HG03439 (cell line): ENCODE results near the gene INTS6L.

Source experiments
- ATAC-seq: cut with Tn5 transposase; IDR thresholded peaks from one replicate; pipeline ENCODE4 v1.9.1; 2021; ENCODE audit warnings: mild to moderate bottlenecking, moderate library complexity; ENCODE audit not compliant: unreplicated experiment

The INTS6L gene

GRCh38 chrX:135520553-135521404 is at the start of gene INTS6L:
TSS of gene INTS6L (plus strand) at chrX:135520660. CDS start at chrX:135520993, 333 bp downstream.
- ATAC-seq, result peak; percentile 78

- ATAC-seq, result no peak
These were observed 44.1 kb upstream of the INTS6L start for GRCh38 chrX:135476378-135476777.

GRCh38 chrX:135477576-135477975 is 42.9 kb upstream of the INTS6L start:
- ATAC-seq, result no peak

GRCh38 chrX:135480076-135480475 is 40.4 kb upstream of the INTS6L start:
- ATAC-seq, result no peak

GRCh38 chrX:135481696-135482179 is 38.7 kb upstream of the INTS6L start:
- no peak for ATAC-seq

- ATAC-seq, result no peak
These were observed 35.7 kb upstream of the INTS6L start for GRCh38 chrX:135484641-135485289.

GRCh38 chrX:135489542-135489941 is 30.9 kb upstream of the INTS6L start:
- ATAC-seq, result peak; percentile 81

GRCh38 chrX:135490979-135491514 is 29.4 kb upstream of the INTS6L start:
- no peak for ATAC-seq

GRCh38 chrX:135494453-135494852 is 26.0 kb upstream of the INTS6L start:
- ATAC-seq, result no peak

GRCh38 chrX:135497736-135498135 is 22.7 kb upstream of the INTS6L start:
- ATAC-seq, result no peak

GRCh38 chrX:135498236-135498635 is 22.2 kb upstream of the INTS6L start:
- no peak for ATAC-seq

- no peak for ATAC-seq
These were observed 15.1 kb upstream of the INTS6L start for GRCh38 chrX:135505351-135505750.

GRCh38 chrX:135509885-135510284 is 10.6 kb upstream of the INTS6L start:
- ATAC-seq, result no peak

- no peak for ATAC-seq
These were observed 7.8 kb upstream of the INTS6L start for GRCh38 chrX:135512508-135513129.

GRCh38 chrX:135513130-135513515 is 7.3 kb upstream of the INTS6L start:
- no peak for ATAC-seq

GRCh38 chrX:135516376-135516775 is 4.1 kb upstream of the INTS6L start:
- ATAC-seq, result no peak

- ATAC-seq, result no peak
These were observed 2.3 kb upstream of the INTS6L start for GRCh38 chrX:135518161-135518560.

- ATAC-seq, result peak; percentile 4
These were observed 373 bp upstream of the INTS6L start for GRCh38 chrX:135520022-135520552.

GRCh38 chrX:135521405-135522131 is 1.1 kb downstream of the INTS6L start:
- ATAC-seq, result peak; percentile 50

GRCh38 chrX:135522132-135522530 is 1.7 kb downstream of the INTS6L start:
- no peak for ATAC-seq
